Ectodermal cell (in vitro differentiated cells): ENCODE results near the gene TET1.

Source experiments
- H3K27ac ChIP-seq: 2 replicates; pipeline ENCODE4 v1.7.0; 2013; ENCODE audit warnings: mild to moderate bottlenecking, low read depth, low read length; ENCODE audit not compliant: insufficient read depth, poor library complexity, severe bottlenecking
- H3K27me3 ChIP-seq: 2 replicates; pipeline ENCODE4 v1.7.0; 2013; ENCODE audit warnings: mild to moderate bottlenecking, low read length; ENCODE audit not compliant: insufficient read depth, control insufficient read depth, poor library complexity, severe bottlenecking
- H3K36me3 ChIP-seq: one replicate; pipeline ENCODE4 v1.7.0; 2013; ENCODE audit warnings: low read length; ENCODE audit not compliant: control insufficient read depth, insufficient read depth
- H3K4me1 ChIP-seq: one replicate; pipeline ENCODE4 v1.7.0; 2013; ENCODE audit warnings: low read length; ENCODE audit not compliant: control insufficient read depth, insufficient read depth
- H3K4me3 ChIP-seq: 2 replicates; pipeline ENCODE4 v1.7.0; 2013; ENCODE audit warnings: low read depth, low read length, control low read depth; ENCODE audit not compliant: insufficient read depth
- H3K9me3 ChIP-seq: 2 replicates; pipeline ENCODE4 v1.7.0; 2013; ENCODE audit warnings: mild to moderate bottlenecking, low read length, moderate library complexity; ENCODE audit not compliant: control insufficient read depth
- WGBS, 2 experiments: methylation state at CpG; one replicate each; pipeline ENCODE4 v1.1.7; 2013; ENCODE audit warnings: missing lambda C conversion rate in 2 of 2; 5-methylcytosine and 5-hydroxymethylcytosine counted together

The TET1 gene

DNA sequence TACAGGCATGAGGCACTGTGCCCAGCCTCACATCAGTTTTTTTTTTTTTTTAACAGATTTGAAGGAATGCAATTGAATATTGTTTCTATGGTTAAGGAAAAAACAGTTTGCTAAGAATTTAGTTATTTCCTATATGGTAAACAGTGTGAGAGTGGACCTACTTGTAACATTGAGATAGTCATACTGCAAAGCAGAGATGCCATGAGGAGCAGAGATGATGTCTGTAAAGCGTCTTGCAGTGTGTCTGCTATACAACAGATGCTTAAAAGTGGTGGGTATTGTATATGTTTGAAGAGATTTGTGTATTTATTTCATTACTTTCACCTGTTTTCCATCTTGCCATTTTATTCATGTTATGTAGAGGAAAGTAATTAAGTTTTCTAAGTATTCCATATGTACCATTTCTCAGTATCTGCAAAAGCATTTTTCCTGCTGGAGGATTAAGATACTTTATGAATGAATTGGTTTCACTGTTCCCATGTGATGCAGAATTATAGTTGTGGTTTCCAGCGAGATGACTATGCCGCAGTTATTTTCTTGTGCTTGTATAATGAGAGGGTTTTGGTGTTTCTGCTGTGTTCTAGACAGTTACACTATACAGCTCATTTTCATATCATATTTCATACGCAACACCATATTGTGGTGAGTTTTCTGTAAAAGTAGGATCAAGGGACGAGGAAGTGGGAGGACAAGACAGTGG lies 26.6 kb downstream of the TET1 start:
- WGBS, 2 experiments, result 95 to 97% methylated on average over 5 of the region's 5 CpGs
- Histone ChIP-seq H3K27me3 (no peaks in the 10 kb centered on the region), H3K36me3 (peaks cover 23% of the 10 kb centered on the region), H3K4me1 (no peaks in the 10 kb centered on the region), H3K27ac (no peak overlapping the region), H3K4me3 (no peak overlapping the region), H3K9me3 (no peaks in the 10 kb centered on the region)

DNA sequence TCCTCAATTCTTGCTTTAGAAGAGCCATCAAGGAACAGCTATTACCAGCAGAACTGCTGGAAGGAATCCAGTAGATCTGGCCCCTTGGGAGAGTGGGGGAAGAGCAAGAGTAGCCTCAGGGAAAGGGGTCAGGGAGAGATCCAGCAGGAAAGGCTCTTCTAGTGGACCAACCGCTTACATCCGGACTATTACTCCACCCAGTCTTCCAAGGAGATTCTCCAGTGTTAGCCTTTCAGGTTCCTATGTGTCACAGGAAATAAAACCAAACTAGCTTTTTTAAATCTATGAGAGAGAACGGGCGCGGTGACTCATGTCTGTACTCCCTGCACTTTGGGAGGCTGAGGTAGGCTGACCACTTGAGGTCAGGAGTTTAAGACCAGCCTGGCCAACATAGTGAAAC lies 34.3 kb downstream of the TET1 start:
- Histone ChIP-seq H3K27me3 (no peaks in the 10 kb centered on the region), H3K27ac (no peak overlapping the region), H3K9me3 (no peaks in the 10 kb centered on the region), H3K36me3 (peaks cover 3% of the 10 kb centered on the region), H3K4me3 (no peak overlapping the region), H3K4me1 (peaks cover 12% of the 10 kb centered on the region)
- 96% methylated on average over 5 of the region's 5 CpGs for WGBS, 2 experiments

DNA sequence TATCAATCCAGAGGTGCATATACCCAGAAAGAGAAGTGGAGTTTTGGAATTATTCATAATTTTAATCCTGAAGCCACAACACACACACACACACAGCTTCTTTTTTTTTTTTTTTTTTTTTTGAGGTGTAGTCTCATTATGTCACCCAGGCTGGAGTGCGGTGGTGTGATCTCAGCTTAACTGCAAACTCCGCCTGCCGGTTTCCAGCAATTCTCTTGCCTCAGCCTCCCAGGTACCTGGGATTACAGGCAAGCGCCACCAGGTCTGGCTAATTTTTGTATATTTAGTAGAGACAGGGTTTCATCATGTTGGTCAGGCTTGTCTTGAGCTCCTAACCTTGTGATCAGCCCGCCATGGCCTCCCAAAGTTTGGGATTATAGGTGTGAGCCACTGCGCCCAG lies 35.4 kb downstream of the TET1 start:
- WGBS, 2 experiments, result 89 to 93% methylated on average over 4 to 5 of the region's 6 CpGs
- H3K4me3 ChIP-seq, result no peak overlapping the region
- no peaks in the 10 kb centered on the region for H3K36me3 ChIP-seq
- H3K4me1 ChIP-seq, result peaks cover 18% of the 10 kb centered on the region
- no peaks in the 10 kb centered on the region for H3K9me3 ChIP-seq
- no peak overlapping the region for H3K27ac ChIP-seq
- no peaks in the 10 kb centered on the region for H3K27me3 ChIP-seq

DNA sequence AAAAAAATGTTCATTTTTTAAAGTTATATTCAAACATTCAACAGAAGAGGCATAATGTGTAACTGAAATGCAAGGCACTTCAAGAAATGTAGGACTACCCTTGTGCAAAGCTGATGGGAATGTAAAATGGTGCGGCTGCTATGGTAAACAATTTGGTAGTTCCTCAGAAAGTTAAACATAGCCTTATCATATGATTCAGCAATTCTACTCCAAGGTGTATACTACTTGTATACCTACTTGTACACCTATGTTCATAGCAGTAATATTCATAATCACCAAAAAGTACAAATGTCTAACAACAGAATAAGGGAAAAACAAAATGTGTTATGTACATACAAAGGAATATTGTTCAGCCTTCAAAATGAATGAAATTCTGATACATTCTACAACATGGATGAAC lies 37.3 kb downstream of the TET1 start:
- Histone ChIP-seq H3K4me3 (no peak overlapping the region), H3K27ac (no peak overlapping the region), H3K27me3 (no peaks in the 10 kb centered on the region), H3K36me3 (no peaks in the 10 kb centered on the region), H3K9me3 (no peaks in the 10 kb centered on the region), H3K4me1 (peaks cover 27% of the 10 kb centered on the region)
- 100% methylated on average over 1 of the region's 1 CpG; no CpG with 5 or more reads in 1 of the 2 experiments for WGBS, 2 experiments

DNA sequence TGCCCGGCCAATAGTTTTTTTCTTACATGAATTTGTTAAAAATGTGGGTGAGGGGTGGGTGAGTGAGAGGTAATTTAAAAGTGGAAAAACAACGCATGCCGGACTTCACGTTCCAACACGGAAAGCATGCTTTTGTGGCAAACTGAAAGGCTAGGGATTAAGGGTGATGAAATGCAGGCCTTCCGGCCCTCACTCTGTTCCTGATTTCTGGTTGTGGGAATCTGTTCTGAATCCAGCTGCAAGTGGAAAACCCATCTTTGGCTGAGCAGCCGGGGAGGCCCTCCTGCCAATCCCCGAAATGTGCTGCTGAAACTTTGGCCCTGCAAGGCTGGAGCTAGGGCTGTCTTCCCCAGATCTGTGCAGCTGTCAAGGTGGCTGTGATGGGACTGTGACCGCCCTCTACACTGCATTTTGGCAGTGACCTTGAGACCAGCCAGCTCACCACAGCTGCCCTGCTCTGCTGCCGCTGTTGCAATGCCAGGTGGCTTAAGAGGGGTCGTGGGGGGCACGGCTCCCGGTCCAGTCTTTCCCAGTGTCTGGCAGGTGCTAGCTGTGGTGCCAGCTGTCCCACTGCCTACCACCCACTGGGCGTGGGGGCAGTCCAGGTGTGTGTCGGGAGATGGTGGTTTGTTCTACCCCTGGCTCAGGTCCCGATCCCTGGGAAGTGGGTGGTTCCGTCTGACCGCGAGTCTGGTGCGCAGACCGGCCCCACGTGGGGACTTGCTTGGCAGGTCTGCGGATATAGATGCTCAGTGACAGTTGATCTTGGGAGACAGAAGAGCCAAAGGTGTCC lies 39.0 kb downstream of the TET1 start:
- H3K4me1 ChIP-seq, result peaks cover 27% of the 10 kb centered on the region
- no peak overlapping the region for H3K4me3 ChIP-seq
- WGBS, 2 experiments, result 58 to 65% methylated on average over 23 of the region's 23 CpGs
- H3K36me3 ChIP-seq, result peaks cover 3% of the 10 kb centered on the region
- no peaks in the 10 kb centered on the region for H3K27me3 ChIP-seq
- H3K9me3 ChIP-seq, result no peaks in the 10 kb centered on the region
- no peak overlapping the region for H3K27ac ChIP-seq

DNA sequence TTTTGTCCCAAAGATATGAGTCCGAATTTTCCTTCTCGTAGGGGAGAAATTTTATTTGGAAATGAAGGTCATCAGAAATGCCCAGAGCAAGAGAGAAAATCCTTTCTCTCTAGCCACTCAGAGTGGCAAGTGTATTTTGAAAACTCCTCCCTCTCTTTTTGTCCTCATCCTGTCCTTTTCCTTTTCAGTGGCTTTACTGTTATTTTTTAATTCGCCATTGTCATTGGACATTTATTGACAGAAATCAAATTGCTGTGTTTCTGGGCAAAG lies 39.6 kb downstream of the TET1 start:
- Histone ChIP-seq H3K4me3 (peak overlapping the region; percentile 5), H3K9me3 (no peaks in the 10 kb centered on the region), H3K36me3 (peaks cover 3% of the 10 kb centered on the region), H3K27ac (peak overlapping the region; percentile 95), H3K4me1 (peaks cover 31% of the 10 kb centered on the region), H3K27me3 (no peaks in the 10 kb centered on the region)
- WGBS, 2 experiments, result 55 to 59% methylated on average over 3 of the region's 3 CpGs

DNA sequence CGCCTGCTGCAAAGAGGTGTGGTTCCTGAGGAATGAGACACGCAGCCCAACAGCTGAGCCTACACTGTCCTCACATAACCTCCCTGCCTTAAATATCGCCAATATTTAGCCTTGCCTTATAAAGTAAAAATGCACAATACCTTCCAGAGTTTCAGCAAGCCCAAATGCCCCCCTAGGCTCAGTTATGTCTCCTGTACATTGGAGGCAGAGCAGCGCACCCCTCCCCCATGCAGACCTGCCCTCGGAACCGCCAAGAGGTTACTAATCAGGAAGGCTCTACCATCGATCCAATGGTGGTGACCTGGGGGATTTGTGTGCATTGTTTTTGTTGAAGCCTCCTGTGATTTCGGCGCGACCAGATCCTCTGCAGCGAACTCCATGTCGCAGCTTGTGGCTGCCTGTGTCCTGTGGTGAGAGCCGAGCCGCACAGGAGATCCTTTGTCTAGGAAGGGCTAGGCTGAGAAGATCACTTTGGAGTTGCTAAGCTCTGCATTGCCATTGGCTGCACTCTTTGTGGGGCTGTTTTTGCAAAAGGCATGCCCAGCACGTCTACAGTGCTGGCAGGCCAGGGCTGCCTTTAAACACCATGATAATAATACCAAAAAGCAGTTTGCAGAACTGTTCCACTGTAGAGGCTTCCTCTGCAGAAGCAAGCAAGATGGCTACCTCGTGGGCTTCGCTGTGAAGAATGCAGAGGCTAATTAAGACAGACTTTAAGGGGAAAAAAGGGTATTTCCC lies 40.1 kb downstream of the TET1 start:
- H3K9me3 ChIP-seq, result no peaks in the 10 kb centered on the region
- no peaks in the 10 kb centered on the region for H3K27me3 ChIP-seq
- peak overlapping the region; percentile 95 for H3K27ac ChIP-seq
- peaks cover 3% of the 10 kb centered on the region for H3K36me3 ChIP-seq
- WGBS, 2 experiments, result 5 to 6% methylated on average over 17 of the region's 17 CpGs
- peaks cover 31% of the 10 kb centered on the region for H3K4me1 ChIP-seq
- H3K4me3 ChIP-seq, result peak overlapping the region; percentile 27

DNA sequence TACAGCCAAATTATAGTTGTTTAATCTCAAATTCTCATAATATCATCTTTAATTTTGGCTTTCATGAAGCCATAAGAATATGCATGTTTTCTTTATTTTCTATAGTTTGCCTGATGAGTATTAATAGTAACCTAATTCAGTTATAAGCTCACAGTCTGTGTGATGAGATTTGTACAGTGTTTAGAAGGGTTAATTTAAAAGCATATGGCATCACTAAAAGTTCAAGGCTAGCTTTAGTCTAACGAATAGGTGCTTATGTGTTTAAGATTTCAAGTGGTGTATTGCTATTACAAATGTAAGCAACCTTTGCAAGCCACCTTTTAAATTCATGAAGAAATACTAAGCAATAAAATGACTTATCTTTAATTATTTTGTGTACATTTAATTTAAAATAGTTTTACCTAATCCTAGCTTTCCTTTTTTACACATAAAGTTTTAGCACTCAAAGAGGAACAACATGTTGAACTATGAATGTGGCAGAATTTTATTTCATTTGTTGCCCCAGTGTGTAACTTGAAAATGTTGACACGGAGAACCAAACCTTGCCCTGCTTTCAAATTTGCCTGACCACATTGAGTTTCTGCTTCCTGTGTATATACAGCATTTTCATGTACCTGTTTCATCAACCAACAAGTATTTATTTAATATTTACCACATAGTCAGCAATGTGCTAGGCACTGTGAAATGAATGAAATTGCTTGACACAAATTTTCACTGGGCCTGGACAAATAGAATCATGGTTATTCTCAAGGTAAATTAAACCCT lies 41.5 kb downstream of the TET1 start:
- 87 to 100% methylated on average over 1 to 2 of the region's 2 CpGs for WGBS, 2 experiments
- H3K27ac ChIP-seq, result no peak overlapping the region
- H3K4me1 ChIP-seq, result peaks cover 31% of the 10 kb centered on the region

DNA sequence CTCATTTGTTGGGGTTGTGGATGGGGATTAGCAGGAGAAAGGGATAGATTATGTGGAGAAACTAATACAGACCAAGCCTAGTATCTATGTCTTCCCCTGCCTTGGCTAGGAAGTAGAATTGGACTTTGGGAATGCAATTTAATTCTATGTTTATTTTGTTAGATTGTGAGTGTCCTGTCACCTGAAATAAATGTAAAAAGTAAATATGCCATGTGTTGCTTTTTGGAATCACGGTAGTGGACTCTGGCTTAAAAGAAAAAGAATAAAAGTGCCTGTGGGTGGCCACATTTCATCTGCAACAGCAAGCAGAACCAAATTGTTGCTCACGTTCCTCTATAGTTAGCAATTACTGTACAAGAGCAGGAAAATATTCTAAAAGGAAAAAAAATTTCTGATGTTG lies 42.3 kb downstream of the TET1 start:
- H3K9me3 ChIP-seq, result no peaks in the 10 kb centered on the region
- no peaks in the 10 kb centered on the region for H3K27me3 ChIP-seq
- peaks cover 3% of the 10 kb centered on the region for H3K36me3 ChIP-seq
- peaks cover 31% of the 10 kb centered on the region for H3K4me1 ChIP-seq
- H3K27ac ChIP-seq, result no peak overlapping the region
- 81 to 90% methylated on average over 1 to 2 of the region's 2 CpGs for WGBS, 2 experiments
- no peak overlapping the region for H3K4me3 ChIP-seq

More for the DNA sequence above, 41.5 kb downstream of the TET1 start:
- Histone ChIP-seq H3K27me3 (no peaks in the 10 kb centered on the region), H3K9me3 (no peaks in the 10 kb centered on the region), H3K36me3 (peaks cover 3% of the 10 kb centered on the region), H3K4me3 (peak overlapping the region; percentile 27)
